CD4-positive, alpha-beta T cell (primary cell): ENCODE data around the gene SPATA13. TPM values are rescaled to one million over a fixed set of nuclear protein-coding genes. Genes with fewer than 3 reads are reported as not detected.
A peak's percentile ranks its signal among the peaks of the same experiment; 100 is the strongest.

Source experiments
- ATAC-seq: fragments of 200-7000 bp; cut with Tn5 transposase; one replicate; pipeline ENCODE4 v1.10.0; 2022; ENCODE audit warnings: mild to moderate bottlenecking; ENCODE audit not compliant: poor library complexity
- CTCF ChIA-PET: fragments of 350-600 bp; sonication (Branson Sonifier 250); formaldehyde crosslinking; loops from one replicate; lab custom pipeline; 2021; ENCODE audit warnings: antibody characterized with exemption, inconsistent platforms; lab: Charles Lee
- POLR2A ChIA-PET: fragments of 350-600 bp; sonication (Branson Sonifier 250); formaldehyde crosslinking; loops from one replicate; lab custom pipeline; 2021; ENCODE audit warnings: antibody characterized with exemption, inconsistent platforms; lab: Charles Lee
- DNase-seq, 14 experiments: peaks; one replicate each; pipeline ENCODE4 v3.0.0-alpha.2; 2013 to 2020; ENCODE audit warnings: mixed read lengths in 2 of 14
- H3K27ac ChIP-seq, 2 donors: one replicate each; pipeline versions ENCODE4 v1.5.1 to v1.7.0; 2013; ENCODE audit warnings: low read length in 2 of 2, low read depth in 1 of 2, mild to moderate bottlenecking in 1 of 2
- H3K27me3 ChIP-seq, 2 experiments: 1 replicate in 1 of 2; 2 replicates in 1 of 2; pipeline versions ENCODE4 v1.6.1 to v1.7.0; 2013; ENCODE audit warnings: low read length in 2 of 2, control low read depth in 1 of 2, mild to moderate bottlenecking in 1 of 2, moderate library complexity in 1 of 2; ENCODE audit not compliant: insufficient read depth in 2 of 2, control insufficient read depth in 1 of 2
- H3K36me3 ChIP-seq: one replicate; pipeline ENCODE4 v1.6.1; 2013; ENCODE audit warnings: low read length, control low read depth; ENCODE audit not compliant: insufficient read depth
- H3K4me1 ChIP-seq: one replicate; pipeline ENCODE4 v1.6.1; 2013; ENCODE audit warnings: low read length, control low read depth; ENCODE audit not compliant: insufficient read depth
- H3K4me3 ChIP-seq: one replicate; pipeline ENCODE4 v1.5.1; 2013; ENCODE audit warnings: mild to moderate bottlenecking, low read length, moderate library complexity
- H3K9me3 ChIP-seq, 2 experiments: 1 replicate in 1 of 2; 2 replicates in 1 of 2; pipeline versions ENCODE4 v1.6.1 to v1.7.0; 2013; ENCODE audit warnings: low read length in 2 of 2, mild to moderate bottlenecking in 2 of 2, control low read depth in 1 of 2, moderate library complexity in 1 of 2; ENCODE audit not compliant: control insufficient read depth in 1 of 2, insufficient read depth in 1 of 2
- H3K27ac Mint-ChIP-seq: one replicate; pipeline ENCODE4 v1.8.0; 2020; ENCODE audit warnings: mixed read lengths
- H3K27me3 Mint-ChIP-seq: one replicate; pipeline ENCODE4 v1.8.0; 2021; ENCODE audit warnings: mixed read lengths
- H3K36me3 Mint-ChIP-seq: one replicate; pipeline ENCODE4 v1.8.0; 2021; ENCODE audit warnings: low read depth, mixed read lengths
- H3K4me1 Mint-ChIP-seq: one replicate; pipeline ENCODE4 v1.8.0; 2021; ENCODE audit warnings: low read depth, mixed read lengths
- H3K4me3 Mint-ChIP-seq: one replicate; pipeline ENCODE4 v1.8.0; 2020; ENCODE audit warnings: mild to moderate bottlenecking, mixed read lengths
- H3K9me3 Mint-ChIP-seq: one replicate; pipeline ENCODE4 v1.8.0; 2020; ENCODE audit warnings: mixed read lengths
- intact Hi-C, 2 experiments: fragments of 100-400 bp; cut with DNase I in 1 of 2; cut with micrococcal nuclease in 1 of 2; formaldehyde crosslinking; loops; one replicate each; pipeline versions ENCODE4 v1.15.1 to v1.9.0; 2023 to 2025; cut with DNase I, micrococcal nuclease
- total RNA-seq, 174 experiments: library from RNA in 2 of 174; stranded (reverse) in 2 of 174; gene quantifications; one replicate each; pipeline ENCODE4 v1.2.3 and lab custom pipeline; 2021 to 2026
- TF ChIP-seq, protein P1 (sequence below): fragments of 200-600 bp; IDR thresholded peaks from one replicate; pipeline ENCODE4 v1.8.0; 2022; ENCODE audit warnings: antibody characterized with exemption, mild to moderate bottlenecking

SPATA13 gene
- total RNA-seq, 2 experiments from 2014 or later, result 87.7 to 94.6 TPM

DNA sequence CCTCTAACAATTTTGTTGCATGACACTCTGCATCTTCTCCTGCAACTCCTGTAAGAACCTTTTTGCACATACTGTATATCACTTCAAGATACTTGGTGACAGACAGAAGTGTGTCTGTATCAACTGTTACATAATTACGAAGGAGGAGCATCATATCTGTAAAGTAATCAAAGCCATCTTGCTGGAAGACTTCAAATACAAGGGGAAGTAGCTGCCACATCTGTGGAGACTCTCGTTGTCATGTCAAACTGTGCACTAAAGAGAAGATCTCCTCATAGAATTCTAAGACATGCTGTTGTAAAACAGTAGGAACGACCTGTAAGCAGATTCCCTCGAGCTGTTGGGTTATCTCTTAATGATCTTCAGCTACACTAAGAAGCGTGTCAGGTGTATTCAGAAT is 38.0 kb upstream of the SPATA13 start:
- intact Hi-C loops, result no loop called here
- H3K4me3 Mint-ChIP-seq, result no peak overlapping the region
- no peak overlapping the region for H3K27ac Mint-ChIP-seq
- ATAC-seq (no peak), DNase-seq (no peak)
- H3K9me3 Mint-ChIP-seq, result no peaks in the 10 kb centered on the region
- no peak overlapping the region for H3K27ac ChIP-seq
- H3K27me3 Mint-ChIP-seq, result peaks cover 14% of the 10 kb centered on the region
- H3K4me1 ChIP-seq, result peaks cover 7% of the 10 kb centered on the region
- POLR2A ChIA-PET, result no interaction called here
- H3K4me3 ChIP-seq, result no peak overlapping the region
- TF ChIP-seq, protein P1, sequence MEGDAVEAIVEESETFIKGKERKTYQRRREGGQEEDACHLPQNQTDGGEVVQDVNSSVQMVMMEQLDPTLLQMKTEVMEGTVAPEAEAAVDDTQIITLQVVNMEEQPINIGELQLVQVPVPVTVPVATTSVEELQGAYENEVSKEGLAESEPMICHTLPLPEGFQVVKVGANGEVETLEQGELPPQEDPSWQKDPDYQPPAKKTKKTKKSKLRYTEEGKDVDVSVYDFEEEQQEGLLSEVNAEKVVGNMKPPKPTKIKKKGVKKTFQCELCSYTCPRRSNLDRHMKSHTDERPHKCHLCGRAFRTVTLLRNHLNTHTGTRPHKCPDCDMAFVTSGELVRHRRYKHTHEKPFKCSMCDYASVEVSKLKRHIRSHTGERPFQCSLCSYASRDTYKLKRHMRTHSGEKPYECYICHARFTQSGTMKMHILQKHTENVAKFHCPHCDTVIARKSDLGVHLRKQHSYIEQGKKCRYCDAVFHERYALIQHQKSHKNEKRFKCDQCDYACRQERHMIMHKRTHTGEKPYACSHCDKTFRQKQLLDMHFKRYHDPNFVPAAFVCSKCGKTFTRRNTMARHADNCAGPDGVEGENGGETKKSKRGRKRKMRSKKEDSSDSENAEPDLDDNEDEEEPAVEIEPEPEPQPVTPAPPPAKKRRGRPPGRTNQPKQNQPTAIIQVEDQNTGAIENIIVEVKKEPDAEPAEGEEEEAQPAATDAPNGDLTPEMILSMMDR, result no peak
- H3K27me3 ChIP-seq, result peaks cover 4 to 6% of the 10 kb centered on the region in 2 experiments
- H3K4me1 Mint-ChIP-seq, result peaks cover 11% of the 10 kb centered on the region
- CTCF ChIA-PET, result no interaction called here
- no peaks in the 10 kb centered on the region for H3K36me3 ChIP-seq
- H3K36me3 Mint-ChIP-seq, result no peaks in the 10 kb centered on the region
- H3K9me3 ChIP-seq, result no peaks in the 10 kb centered on the region

DNA sequence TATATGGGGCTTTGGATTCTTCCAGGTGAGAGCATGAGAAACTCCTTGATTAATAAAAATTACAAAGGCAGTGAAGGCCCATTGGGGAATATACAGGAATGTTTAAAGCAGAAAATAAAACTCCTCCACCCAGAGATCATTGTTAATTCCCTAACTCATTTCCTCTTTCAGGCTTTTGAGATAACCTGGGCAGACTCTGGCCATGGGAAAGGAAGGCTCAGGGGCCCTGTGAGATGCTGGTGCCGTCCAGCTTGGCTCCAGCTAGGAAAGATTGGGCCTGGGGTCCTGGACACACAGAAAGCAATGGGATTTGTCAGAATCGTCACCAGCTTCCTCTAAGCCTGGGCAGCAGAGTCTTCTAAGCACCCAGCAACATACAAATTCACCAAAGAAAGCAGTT is 36.8 kb upstream of the SPATA13 start:
- TF ChIP-seq, protein P1, result no peak
- Mint-ChIP-seq H3K27ac (no peak overlapping the region), H3K36me3 (no peaks in the 10 kb centered on the region), H3K27me3 (peaks cover 14% of the 10 kb centered on the region), H3K9me3 (no peaks in the 10 kb centered on the region), H3K4me1 (peaks cover 11% of the 10 kb centered on the region), H3K4me3 (no peak overlapping the region)
- POLR2A ChIA-PET, result no interaction called here
- Histone ChIP-seq H3K27ac (no peak overlapping the region), H3K4me1 (peaks cover 7% of the 10 kb centered on the region), H3K4me3 (no peak overlapping the region), H3K9me3 (no peaks in the 10 kb centered on the region), H3K27me3 (peaks cover 4 to 6% of the 10 kb centered on the region in 2 experiments), H3K36me3 (no peaks in the 10 kb centered on the region)
- CTCF ChIA-PET, result no interaction called here
- no peak for ATAC-seq
- intact Hi-C loops, result no loop called here
- no peak for DNase-seq

DNA sequence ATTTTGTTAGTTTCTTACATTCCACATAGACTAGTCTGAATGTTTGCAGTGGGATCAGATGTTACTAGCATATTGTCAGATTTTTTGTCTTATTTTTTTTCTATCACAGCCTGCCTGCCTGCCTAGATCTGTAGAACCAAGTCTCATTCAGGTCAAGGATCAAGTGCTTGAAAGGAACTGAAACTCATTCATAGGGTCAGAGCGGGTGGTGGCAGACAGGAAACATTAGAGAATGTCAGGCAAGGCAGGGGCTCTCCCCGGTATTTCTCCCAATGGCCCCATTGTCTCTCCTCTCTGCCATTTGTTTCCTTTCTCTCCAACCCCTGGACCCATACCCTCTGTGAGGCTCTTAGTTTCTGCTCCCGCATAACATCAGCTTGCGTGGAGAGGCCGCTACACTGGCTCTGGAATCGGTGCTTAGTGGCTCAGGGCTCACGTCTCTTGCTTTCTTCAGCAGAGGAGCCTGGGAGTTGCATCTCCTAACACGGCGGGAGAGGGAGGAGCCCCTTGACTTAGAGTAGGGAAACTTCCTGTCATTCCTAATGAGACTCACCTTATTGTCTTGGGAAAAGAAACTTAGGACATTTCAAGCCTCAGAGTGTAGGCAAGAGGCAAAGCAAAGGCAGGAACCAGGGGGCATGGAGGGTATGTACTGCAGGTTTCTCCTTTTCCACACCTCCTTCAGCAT is 35.6 kb upstream of the SPATA13 start:
- TF ChIP-seq, protein P1, result no peak
- H3K4me1 Mint-ChIP-seq, result peaks cover 11% of the 10 kb centered on the region
- DNase-seq (peak in 1 of 14 experiments; percentile 3), ATAC-seq (no peak)
- peaks cover 7% of the 10 kb centered on the region for H3K4me1 ChIP-seq
- ChIA-PET POLR2A (no interaction called here), CTCF (no interaction called here)
- H3K9me3 Mint-ChIP-seq, result no peaks in the 10 kb centered on the region
- H3K4me3 ChIP-seq, result no peak overlapping the region
- no peaks in the 10 kb centered on the region for H3K9me3 ChIP-seq
- intact Hi-C loops, result no loop called here
- H3K36me3 ChIP-seq, result no peaks in the 10 kb centered on the region
- H3K4me3 Mint-ChIP-seq, result no peak overlapping the region
- H3K27me3 ChIP-seq, result peaks cover 4 to 6% of the 10 kb centered on the region in 2 experiments
- no peak overlapping the region for H3K27ac Mint-ChIP-seq
- H3K27me3 Mint-ChIP-seq, result peaks cover 14% of the 10 kb centered on the region
- H3K27ac ChIP-seq, result no peak overlapping the region
- H3K36me3 Mint-ChIP-seq, result no peaks in the 10 kb centered on the region
